DMS79 treated with DMSO at 0.1 percent for 48 hours (cell line): ENCODE data around the gene HHAT.

Source experiments
- DNase-seq: peaks from one replicate; lab custom pipeline; 2025; lab: John Stamatoyannopoulos, UW

Gene HHAT

DNA sequence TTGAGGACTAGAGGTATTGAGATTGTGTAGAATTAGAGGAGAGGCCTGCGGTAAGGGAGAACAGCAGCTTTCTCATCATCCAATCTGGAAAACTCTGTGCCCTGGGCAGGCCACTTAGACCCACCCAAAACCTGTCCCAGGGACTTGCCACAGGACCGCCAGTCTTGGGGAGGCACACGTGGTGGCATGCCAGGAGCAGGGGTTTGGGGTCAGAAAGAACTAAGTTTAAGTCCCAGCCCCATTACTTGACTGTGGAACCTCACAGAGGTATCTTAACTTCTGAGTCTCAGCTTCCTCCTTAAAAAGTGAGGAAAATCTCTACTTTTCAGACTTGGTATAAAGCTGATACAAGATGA is 356.6 kb downstream of the HHAT start:
- no peak for DNase-seq

DNA sequence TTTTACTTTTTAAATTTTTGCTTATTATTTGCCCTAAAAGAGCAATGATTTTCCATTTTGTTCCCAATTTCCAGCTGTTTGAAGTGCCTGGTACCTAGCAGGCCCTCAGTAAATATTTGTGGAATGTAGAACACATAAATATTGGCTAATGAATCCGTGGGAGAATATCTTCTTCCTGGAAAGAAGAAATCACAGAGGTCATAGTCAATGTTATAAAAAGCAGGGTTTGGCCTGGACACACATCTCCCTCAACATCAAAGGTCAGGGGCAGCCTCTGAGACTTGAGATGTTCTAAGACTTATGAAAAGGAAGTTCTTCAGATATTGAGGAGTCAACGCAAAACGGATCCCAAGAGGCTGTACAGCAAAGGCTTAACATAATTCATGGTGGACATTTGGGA is 358.1 kb downstream of the HHAT start:
- DNase-seq, result no peak

DNA sequence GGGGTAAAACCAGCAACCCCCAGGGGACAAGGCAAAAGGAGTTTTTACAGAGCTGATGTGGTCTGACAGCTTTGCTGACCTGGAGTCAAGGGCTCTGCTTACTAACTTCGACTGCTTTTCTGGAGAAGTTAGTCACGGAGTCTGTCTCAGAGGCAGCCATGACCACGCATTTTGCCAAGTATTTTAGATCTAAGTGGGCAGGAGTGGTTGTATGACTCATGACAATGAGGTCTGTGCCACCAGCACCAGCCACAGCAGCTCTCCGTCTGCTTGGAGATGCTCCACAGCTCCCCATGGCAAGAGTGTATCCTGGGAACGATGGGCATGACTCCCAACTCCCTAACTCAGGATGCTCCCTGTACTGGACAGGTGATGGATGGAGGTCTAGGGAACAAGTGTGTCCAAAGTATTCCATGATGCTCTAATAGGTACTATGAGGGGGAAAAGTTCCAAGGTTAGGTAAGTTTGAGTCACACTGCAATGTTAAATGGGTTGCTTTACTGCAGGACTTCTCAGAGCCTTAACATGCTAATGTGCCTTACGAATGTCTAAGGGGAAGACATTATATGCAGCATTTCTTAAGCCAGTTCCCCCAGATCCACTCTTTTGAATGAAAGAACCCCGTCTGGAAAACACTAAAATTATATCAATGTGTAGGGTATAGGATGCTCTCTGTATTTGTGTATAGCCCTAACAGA is 359.0 kb downstream of the HHAT start:
- peak; percentile 17 for DNase-seq

DNA sequence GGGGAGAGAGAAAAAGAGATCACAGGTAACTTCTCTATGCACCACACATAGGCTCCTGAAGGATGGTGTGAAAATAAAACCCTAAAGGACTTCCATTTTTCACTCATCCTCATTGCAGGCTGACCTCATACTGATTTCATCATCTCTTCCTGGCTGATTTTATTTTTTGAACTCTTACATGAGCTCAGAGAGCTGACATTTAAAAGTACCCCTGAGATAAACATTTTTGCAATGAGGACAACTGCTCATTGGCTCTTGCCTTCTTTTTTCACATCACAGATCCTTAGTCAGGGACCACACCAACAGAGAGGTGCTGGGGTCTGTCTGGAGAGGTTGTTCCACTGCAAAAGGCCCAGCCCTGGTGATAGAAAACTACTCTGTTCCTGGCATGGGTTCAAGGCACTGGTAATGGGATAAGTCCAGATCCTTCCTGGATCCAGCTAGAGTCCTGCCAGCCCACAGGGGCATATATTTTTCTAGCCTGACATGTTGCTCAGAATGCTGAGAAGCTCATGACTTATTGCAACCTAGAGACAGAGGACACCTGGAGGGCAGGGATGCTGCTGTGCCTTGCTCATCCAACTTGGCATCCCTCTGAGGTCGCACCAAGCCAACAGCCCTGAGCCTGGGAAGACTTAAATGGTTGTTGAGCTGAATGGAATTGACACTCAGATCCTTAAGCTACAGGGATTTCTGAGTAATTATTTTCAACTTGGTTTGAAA is 360.0 kb downstream of the HHAT start:
- DNase-seq, result no peak

DNA sequence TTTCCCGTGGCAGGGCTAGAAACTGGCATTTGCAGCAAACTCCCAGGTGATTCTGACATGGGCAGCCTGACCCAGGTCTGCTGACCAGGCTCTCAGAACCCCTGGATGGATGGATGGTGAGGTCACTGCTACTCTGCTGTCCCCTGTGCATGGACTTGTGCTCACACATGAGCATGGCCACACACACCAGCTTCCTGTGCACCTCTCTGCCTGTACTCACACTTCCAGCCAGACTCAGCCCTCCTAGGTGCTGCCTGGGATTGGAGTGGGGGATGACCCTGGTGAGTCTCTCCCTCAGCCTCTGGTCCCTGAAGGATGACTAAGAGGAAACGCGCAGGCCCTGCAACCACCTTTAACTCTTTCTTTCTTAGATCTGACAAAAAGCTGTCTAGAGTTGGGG is 361.1 kb downstream of the HHAT start:
- no peak for DNase-seq

DNA sequence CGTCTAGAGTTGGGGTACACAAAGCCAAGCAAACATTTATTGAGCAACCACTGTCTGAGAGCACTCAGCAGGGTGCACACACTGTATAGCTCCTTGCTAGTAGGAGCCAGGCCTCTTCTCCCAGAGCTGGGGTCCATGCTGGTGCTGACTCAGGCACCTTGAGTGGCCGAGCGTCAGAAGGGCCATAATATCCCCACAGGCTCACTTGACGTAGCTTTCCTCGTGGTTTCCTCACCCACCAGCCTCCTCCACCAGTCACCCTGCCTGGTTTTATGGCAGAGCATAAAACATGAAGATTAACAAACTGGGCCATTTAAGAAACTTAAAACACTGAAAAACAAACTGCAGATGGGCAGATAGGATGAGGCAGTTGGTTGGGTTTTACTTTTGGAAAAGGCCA is 361.5 kb downstream of the HHAT start:
- no peak for DNase-seq

DNA sequence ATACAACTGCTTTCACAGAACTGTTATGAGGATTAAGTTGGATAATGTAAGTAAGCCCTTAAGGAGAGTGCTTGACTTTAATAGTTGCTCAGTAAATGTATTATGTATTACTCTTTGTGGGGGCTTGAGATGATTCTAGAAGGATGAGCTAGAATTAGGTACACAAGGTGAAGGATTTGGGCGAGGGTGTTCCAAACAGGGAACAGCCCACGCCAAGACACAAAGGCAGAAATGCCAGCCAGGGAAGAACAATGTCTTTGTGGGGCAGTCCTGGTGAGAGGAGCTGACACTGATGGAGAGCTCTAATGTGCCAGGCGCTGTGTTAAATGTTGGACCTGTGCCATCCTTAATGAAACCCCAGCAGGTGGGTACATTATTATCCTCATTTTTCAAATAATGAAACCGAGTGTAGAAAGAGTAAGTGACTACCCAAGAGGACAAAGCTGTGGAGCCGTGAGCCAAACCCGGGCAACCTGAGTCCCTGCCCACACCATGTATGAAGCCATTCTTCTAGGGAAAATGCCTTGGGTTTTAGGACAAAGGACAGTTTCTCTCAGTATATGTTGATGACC is 362.4 kb downstream of the HHAT start:
- peak; percentile 69 for DNase-seq

DNA sequence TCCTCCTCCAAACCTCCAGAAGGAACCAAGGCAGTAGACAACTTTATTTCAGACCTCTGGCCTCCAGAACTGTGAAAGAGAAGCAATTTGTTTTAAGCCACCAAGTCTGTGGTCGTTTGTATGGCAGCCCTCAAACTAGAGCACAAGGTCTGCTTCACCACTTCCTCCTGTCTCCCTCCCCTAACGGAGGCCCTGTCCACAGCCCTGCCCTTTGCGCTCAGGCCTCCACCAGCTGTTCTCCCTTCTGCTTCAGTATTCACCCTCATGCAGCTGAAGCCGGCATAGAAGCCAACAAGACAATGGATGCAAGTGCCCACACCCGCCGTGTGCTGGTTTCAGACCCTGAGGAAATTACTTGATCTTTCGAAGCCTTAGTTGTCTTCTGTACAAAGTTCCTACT is 364.1 kb downstream of the HHAT start:
- no peak for DNase-seq

DNA sequence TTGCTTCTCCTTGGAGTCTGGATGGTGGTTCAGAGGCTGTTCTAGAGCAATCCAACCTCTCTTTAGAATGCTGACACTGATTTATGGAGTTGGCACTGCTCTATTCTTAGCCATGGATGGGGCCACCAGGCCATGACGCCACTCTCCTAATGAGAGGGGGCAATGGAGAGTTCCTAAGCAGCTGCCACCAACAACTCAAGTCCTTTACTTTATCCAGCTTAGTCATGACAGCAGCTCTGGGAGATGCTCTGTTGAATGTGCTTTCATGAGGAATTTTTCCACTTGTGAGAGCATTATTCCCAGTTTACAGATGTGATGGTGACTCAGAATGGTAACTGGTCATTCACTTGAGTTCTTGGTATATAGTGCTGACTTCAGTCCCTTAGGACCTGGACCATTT is 366.3 kb downstream of the HHAT start:
- no peak for DNase-seq

DNA sequence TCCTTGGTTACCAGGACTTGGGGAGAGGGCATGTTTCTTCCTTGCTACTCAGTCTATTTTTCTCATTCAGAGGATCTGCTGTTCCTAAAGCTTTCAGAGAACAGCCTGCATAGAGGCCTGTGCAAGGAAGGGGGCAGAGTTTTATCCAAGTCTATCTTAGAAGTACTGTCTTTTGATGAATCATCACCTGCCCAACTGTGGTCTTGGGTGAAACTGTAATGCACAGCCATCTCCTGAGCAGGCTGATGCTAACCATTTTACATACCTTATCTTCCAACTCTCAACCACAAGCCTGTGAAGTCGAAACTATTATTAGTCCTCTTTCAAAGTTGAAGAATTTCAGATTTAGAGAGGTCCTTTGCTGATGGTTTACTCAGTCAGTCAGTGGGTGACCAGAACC is 368.0 kb downstream of the HHAT start:
- no peak for DNase-seq

DNA sequence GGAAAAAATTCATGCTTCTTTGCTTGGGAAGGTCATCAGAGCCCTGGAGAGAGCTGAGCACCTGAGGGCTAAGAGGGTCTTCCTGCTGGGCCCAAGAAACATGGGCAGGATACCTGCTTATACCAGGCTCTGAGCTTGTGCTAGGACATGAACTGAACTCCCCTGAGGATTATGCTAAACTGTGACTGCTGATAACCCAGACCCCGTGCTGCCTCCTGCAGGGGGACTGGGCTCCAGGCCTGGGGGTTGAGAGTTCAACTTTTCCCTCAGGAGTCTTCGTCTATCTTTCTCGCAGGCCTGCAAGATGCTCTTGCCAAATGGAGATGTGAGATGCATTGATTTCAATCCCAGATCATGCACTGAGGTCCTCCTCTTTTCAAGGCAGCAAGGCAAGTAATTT is 368.5 kb downstream of the HHAT start:
- DNase-seq, result no peak

DNA sequence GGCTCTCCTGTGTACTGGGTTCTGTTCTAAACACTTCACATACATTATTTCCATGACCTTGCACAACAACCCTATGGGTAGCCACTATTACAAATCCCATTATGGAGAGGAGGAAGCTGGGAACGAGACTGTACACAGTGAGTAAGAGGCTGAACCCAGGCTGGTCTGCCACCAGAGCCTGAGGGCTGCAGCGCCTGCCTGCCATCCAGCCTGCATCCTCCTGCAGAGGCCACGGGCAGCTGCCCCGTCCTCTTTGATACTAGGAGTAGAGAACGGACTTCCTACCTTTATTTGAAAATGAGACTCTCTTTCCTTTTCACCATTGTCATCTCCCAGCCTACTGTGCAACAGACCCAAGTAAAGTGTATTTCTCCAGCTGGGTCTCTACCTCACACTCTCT is 370.0 kb downstream of the HHAT start:
- no peak for DNase-seq

DNA sequence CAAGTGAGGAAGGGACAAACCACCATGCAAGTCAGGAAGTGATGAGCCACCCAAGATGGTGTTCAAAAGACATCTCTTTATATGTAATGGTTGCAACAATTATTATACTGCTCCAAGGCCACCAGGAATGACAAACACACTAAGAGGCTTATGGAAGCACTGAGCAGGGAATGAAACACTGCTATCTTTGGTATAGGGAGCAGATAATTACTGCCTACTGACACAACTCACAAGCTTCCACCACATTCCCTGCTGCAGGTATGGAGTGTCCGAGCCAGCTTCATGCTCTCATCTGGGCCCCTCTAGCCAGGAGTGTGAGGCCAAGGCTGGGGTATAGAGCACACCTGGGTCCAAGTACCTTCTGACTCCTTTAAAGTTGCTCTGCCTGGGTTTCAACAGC is 371.4 kb downstream of the HHAT start:
- DNase-seq, result peak; percentile 26

DNA sequence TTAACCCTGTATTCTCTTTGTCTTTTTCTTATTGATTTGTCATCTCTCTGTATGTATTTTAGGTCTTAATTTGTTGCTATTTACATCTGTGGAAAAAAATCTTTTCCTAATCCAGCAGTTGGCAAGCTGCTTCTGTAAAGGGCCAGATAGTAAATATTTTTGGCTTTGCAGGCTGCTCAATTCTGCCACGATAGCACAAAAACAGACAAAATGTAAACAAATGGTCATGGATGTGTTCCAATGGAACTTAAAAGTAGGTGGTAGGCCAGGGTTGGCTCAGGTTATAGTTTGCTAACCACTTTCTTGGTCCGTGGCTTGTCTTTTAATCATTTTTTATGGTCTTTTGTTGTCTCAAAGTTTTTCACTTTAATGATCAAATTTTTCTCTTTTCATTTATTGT is 371.8 kb downstream of the HHAT start:
- DNase-seq, result peak; percentile 25

DNA sequence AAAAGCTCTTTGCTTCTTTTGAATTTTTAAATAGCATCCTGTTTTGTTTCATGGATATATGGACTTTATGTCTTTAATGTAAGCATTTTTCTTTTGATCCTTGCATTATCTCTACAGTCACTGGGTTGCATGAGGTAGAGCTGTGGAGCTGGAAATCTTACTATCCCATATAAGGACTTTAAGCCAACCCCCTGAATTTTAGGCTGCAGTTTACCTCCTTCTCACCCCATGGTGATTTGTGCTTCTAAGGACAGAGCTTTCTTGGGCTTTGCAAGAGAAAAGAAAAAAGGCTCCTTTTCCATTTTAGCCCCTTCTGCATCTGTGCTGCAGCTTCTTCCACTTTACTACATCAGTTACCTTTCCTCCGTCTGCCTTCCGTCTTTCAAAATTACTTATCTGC is 373.8 kb downstream of the HHAT start:
- DNase-seq, result no peak

DNA sequence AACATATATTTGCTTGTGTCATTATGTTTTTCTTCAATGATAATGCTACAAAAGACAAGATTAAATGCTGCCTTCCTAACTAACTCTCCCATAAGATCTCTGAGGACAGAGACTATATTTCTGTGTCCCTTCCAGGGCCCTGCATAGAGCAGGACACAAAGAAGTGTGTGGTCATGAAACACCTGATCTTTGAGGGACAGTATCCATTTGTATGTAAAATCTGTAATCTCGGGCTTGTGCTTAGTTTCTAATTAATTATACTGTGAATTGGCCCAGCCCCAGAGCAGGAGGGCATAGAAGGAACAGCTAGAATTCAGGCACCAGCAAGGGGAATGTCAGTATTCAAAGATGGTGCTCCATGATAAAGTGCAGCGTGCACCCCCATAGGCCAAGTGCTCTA is 374.9 kb downstream of the HHAT start:
- no peak for DNase-seq

DNA sequence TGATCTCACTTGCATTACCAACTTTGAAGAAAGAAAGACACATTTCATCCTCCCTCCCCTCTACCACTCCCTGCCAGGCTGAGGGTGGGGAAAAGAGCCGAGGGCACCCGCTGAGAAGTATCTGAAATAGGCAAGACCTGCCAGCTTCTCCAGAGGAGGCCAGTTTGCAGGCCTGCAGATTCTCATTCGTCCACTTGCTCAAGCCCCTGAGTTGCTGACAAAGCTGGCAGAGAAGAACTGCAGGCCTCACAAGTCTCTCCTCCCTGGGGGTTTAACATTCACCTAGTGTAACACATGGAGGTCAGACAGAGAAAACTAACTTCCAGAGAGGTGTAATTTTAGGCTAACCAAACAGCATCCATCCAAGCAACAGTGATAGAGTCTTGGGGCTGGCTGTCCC is 376.4 kb downstream of the HHAT start:
- DNase-seq, result no peak

DNA sequence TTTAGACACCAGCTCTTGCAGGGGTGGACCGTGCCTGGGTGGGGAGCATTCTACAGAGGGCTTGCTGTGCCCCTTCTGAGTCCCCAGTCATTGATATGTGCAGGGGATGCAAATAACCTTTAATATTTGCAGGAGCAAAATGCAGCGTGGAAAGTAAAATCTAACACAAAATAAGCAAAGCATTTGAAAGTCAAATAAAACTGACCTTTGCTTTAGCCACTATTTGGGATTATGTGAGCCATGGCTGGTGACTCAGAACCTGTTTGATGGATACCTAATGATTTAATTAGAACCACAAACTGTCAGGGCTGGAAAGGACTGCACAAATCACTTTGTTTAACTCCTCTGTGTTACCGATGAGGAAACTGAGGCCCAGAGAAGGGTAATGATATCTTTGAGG is 377.5 kb downstream of the HHAT start:
- no peak for DNase-seq

DNA sequence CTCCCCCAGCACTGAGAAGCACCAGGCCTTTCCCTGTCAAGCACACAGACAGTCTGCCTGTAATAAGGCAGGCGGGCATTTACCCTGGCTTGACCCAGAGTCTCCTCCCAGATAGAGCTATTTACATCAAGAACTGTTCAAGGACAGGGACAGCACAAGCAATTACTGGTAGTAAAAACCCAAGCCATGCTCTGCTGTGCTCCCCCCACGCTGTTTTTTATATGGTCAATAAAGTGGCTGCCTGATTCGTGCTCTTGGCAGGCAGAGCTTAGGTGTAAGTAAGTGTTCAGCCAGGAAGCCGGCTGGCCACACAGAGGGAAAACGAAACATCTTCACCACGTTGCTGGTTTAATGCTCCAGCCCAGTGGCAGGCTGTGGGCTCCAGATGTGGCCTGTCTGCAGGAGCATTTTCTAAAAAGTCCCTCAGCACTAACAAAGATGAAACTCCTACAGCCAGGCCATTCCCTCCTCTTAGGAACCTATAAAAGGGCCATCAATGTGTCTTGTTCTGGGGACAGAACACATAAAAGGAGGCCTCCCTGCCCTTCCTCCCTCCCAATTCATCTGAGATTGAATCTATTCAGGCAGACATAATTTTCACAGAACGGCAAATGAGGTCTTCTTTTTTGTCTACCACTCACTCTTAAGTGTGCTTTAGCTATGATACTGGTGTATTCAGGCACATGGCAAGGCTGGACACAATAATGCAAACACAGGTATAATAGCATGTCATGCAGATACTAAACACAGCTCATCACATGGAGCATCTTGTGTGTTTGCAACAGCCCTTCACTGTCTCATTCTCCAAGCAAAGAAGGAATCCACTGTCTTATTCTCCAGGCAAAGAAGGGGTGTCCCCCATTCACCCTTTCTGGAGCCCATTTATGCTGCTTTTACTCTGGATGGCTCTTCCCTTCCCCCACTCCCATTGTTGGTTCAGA is 378.9 kb downstream of the HHAT start:
- DNase-seq, result no peak

DNA sequence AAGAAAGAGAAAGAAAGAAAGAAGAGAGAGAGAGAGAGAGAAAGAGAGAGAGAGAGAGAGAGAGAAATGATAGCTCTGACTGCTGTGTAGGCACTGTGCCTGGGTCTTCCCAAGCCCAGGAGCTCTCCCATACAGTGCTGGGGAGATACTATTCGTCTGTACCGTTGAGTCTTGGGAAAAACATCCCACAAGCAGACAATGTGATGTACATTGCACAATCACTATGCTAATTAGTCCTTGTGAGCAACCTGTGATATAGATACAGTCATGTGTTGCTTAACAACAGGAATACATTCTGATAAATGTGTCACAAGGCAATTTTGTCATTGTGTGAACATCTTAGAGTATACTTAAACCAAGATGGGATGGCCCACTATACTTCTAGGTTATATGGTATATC is 381.0 kb downstream of the HHAT start:
- no peak for DNase-seq

DNA sequence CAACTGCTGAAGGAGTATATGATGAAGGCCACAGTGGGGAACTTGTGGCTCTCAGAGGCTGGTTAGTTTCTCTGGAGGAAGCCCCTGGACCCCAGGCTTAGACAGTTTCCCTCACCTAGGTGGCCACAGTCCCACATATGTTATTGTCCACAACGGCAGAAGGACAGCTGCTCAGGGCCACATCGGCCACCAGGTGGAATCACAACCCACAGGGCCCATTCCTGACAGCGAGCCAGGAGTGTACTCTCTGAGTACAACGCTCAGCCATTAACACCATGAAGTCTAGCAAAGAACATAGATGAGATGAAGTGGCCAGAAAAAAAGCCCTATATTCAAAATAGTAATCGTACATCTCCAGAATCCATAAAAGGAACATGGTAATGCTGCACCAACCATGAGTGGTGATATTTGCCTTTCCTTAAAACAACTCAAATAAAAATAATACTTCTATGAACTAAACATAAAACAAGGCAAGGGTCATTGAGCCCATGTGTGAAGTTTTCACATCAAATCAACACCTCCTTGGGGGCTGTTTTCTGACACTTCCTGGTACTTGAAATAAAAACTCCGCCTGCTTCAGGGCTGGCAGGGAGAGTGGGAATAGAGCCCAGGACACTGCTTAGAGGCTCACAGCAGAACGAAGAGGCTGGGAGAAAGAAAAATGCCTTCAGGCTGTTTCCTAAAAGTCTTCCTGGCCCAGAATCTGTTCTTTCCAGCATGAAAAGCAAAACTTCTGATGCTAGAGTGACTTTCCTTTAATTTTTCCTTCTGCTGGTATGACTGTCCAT is 383.3 kb downstream of the HHAT start:
- no peak for DNase-seq

DNA sequence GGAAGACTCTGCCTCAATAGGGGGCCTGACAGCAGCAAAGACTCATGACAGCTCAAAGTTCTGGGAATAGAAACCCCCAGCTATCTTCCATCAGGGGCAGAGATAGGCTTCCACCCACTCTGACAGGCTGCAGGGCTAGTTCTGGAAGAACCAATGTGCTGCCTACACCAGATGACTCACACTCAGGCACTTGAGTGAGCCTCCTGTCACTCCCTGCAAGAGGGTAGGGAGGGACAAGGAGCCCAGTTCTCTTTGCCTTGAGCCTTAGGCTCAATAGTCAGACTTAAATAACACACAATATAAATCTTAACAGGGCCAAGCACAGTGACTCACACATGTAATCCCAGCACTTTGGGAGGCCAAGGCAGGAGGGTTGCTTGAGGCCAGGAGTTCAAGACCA is 386.4 kb downstream of the HHAT start:
- DNase-seq, result no peak
